ENCODE data around the gene TXNRD1.

The TXNRD1 gene

DNA sequence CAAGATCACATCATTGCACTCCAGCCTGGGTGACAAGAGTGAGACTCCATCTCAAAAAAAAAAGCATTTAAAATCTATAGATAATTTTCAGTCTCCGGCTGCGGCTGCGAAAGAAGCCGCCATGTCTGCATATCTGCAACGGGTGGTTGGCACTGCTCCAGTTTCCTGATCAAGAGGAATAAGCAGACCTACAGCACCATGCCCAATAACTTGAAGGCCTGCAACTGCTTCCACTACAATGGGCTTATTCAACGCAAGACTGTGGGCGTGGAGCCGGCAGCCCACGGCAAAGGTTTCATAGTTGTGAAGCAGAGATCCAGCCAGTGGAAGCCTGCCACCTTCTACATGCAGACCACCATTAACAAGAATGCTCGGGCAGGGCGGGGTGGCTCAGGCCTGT is 57.4 kb downstream of the TXNRD1 start:
- TF ChIP-seq TAF1 (IDR thresholded peaks at IDR 0.05; ENCODE audit: borderline replicate concordance, insufficient read depth, low read length): no peak
- no peak for TF ChIP-seq FOXP2 (optimal IDR thresholded peaks at IDR 0.05; ENCODE audit: borderline replicate concordance, extremely low read depth, extremely low read length, insufficient read depth)
- TF ChIP-seq POLR2AphosphoS5 (IDR thresholded peaks at IDR 0.05; ENCODE audit: low read depth, low read length): no peak
- no peak for TF ChIP-seq SIN3A (IDR thresholded peaks at IDR 0.05; ENCODE audit: borderline replicate concordance, insufficient read depth, low read length)
- TF ChIP-seq, protein P1, sequence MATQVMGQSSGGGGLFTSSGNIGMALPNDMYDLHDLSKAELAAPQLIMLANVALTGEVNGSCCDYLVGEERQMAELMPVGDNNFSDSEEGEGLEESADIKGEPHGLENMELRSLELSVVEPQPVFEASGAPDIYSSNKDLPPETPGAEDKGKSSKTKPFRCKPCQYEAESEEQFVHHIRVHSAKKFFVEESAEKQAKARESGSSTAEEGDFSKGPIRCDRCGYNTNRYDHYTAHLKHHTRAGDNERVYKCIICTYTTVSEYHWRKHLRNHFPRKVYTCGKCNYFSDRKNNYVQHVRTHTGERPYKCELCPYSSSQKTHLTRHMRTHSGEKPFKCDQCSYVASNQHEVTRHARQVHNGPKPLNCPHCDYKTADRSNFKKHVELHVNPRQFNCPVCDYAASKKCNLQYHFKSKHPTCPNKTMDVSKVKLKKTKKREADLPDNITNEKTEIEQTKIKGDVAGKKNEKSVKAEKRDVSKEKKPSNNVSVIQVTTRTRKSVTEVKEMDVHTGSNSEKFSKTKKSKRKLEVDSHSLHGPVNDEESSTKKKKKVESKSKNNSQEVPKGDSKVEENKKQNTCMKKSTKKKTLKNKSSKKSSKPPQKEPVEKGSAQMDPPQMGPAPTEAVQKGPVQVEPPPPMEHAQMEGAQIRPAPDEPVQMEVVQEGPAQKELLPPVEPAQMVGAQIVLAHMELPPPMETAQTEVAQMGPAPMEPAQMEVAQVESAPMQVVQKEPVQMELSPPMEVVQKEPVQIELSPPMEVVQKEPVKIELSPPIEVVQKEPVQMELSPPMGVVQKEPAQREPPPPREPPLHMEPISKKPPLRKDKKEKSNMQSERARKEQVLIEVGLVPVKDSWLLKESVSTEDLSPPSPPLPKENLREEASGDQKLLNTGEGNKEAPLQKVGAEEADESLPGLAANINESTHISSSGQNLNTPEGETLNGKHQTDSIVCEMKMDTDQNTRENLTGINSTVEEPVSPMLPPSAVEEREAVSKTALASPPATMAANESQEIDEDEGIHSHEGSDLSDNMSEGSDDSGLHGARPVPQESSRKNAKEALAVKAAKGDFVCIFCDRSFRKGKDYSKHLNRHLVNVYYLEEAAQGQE (IDR thresholded peaks at IDR 0.05; ENCODE audit: insufficient read depth in 1 of 2, low read depth in 2 of 2, low read length in 2 of 2): no peak

DNA sequence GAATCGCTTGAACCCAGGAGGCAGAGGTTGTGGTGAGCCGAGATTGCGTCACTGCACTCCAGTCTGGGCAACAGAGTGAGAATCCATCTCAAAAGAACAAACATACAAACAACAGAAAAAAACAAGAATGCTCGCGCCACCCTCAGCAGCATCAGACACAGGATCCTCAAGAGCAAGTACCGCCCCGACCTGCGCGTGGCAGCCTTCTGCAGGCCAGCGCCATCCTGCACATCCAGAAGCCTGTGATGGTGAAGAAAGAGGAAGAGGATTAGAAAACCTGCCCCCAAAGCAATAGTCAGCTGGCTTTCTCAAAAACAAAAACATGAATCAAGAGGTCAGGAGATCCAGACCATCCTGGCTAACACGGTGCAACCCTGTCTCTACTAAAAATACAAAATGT is 57.9 kb downstream of the TXNRD1 start:
- no peak for TF ChIP-seq POLR2AphosphoS5 (IDR thresholded peaks at IDR 0.05; ENCODE audit: low read depth, low read length)
- TF ChIP-seq, protein P1 (IDR thresholded peaks at IDR 0.05; ENCODE audit: insufficient read depth in 1 of 2, low read depth in 2 of 2, low read length in 2 of 2): no peak
- no peak for TF ChIP-seq FOXP2 (optimal IDR thresholded peaks at IDR 0.05; ENCODE audit: borderline replicate concordance, extremely low read depth, extremely low read length, insufficient read depth)
- TF ChIP-seq TAF1 (IDR thresholded peaks at IDR 0.05; ENCODE audit: borderline replicate concordance, insufficient read depth, low read length): no peak
- no peak for TF ChIP-seq SIN3A (IDR thresholded peaks at IDR 0.05; ENCODE audit: borderline replicate concordance, insufficient read depth, low read length)

DNA sequence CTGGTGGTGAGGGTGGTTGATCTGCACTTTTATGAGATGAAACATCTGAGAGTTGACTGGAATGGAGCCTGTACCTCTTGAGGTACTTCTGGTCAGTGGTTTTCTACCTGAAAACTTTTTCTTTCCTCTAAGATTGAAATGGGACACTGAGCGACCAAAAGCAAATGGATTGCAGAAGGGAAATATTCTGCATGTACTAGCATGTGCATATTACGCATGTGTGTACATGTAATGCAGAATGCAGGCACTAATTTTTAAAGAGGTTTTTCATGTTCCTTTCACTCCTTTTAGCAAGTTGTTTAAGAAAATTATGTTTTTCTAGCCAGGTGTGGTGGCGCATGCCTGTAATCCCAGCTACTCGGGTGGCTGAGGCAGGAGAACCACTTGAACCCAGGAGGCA is 59.2 kb downstream of the TXNRD1 start:
- TF ChIP-seq TAF1 (IDR thresholded peaks at IDR 0.05; ENCODE audit: borderline replicate concordance, insufficient read depth, low read length): no peak
- TF ChIP-seq POLR2AphosphoS5 (IDR thresholded peaks at IDR 0.05; ENCODE audit: low read depth, low read length): no peak
- TF ChIP-seq, protein P1 (IDR thresholded peaks at IDR 0.05; ENCODE audit: insufficient read depth in 1 of 2, low read depth in 2 of 2, low read length in 2 of 2): no peak
- no peak for TF ChIP-seq FOXP2 (optimal IDR thresholded peaks at IDR 0.05; ENCODE audit: borderline replicate concordance, extremely low read depth, extremely low read length, insufficient read depth)
- TF ChIP-seq SIN3A (IDR thresholded peaks at IDR 0.05; ENCODE audit: borderline replicate concordance, insufficient read depth, low read length): no peak

DNA sequence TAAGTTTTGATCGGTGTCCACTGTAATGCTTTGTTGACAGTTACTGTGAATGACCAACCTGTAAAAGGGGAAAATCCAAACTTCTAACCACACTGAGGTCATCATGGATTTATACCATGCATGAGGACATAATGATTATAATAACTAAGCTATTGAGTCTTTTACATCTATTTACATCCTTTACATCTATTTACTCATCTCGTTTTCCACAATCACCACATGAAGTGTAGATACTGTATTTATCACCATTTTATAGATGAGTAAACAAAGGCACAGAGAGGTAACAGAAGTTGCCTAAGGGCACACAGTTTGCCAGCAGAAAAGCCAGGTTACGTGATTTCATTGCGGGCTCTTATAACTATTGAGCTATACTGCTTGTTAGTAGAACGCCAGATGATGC is 60.1 kb downstream of the TXNRD1 start:
- TF ChIP-seq POLR2AphosphoS5 (IDR thresholded peaks at IDR 0.05; ENCODE audit: low read depth, low read length) (no peak), SIN3A (IDR thresholded peaks at IDR 0.05; ENCODE audit: borderline replicate concordance, insufficient read depth, low read length) (no peak), TAF1 (IDR thresholded peaks at IDR 0.05; ENCODE audit: borderline replicate concordance, insufficient read depth, low read length) (no peak), FOXP2 (optimal IDR thresholded peaks at IDR 0.05; ENCODE audit: borderline replicate concordance, extremely low read depth, extremely low read length, insufficient read depth) (no peak)
- TF ChIP-seq, protein P1 (IDR thresholded peaks at IDR 0.05; ENCODE audit: insufficient read depth in 1 of 2, low read depth in 2 of 2, low read length in 2 of 2): no peak

Measured in PFSK-1 (cell line).